H1 (cell line): ENCODE results near the gene STIM1. TPM values are rescaled to one million over a fixed set of nuclear protein-coding genes. Genes with fewer than 3 reads are reported as not detected.

Experiments used
- CTCF ChIA-PET: fragments of 300-600 bp; sonication (Branson Sonifier 250); formaldehyde crosslinking; loops from one replicate; lab custom pipeline; 2021; ENCODE audit not compliant: partially characterized antibody; lab: Charles Lee
- POLR2A ChIA-PET: fragments of 300-600 bp; sonication (Branson Sonifier 250); formaldehyde crosslinking; loops from one replicate; lab custom pipeline; 2021; ENCODE audit warnings: inconsistent platforms; ENCODE audit not compliant: partially characterized antibody; lab: Charles Lee
- DNase-seq, 2 experiments: peaks; one replicate each; pipeline versions ENCODE4 v3.0.0 to v3.0.0-alpha.2; 2010 to 2022; ENCODE audit warnings: low spot score in 2 of 2, low read depth in 1 of 2, mixed read lengths in 1 of 2
- FAIRE-seq: peaks from 2 replicates; lab custom pipeline; 2011; peaks lifted over from hg19 to GRCh38; lab: Jason Lieb, UNC
- H2AFZ ChIP-seq: 2 replicates; pipeline ENCODE4 v1.8.1; 2012; ENCODE audit warnings: low read length, inconsistent platforms
- H2AK5ac ChIP-seq: 2 replicates; pipeline ENCODE4 v1.6.1; 2013; ENCODE audit warnings: low read depth, low read length
- H2BK120ac ChIP-seq: replicated peaks from 2 replicates; pipeline ENCODE3; 2013; ENCODE audit warnings: low read depth, low read length, inconsistent platforms
- H2BK12ac ChIP-seq: 2 replicates; pipeline ENCODE4 v1.6.1; 2013; ENCODE audit warnings: low read depth, low read length
- H2BK15ac ChIP-seq: 2 replicates; pipeline ENCODE4 v1.6.1; 2013; ENCODE audit warnings: low read length
- H2BK20ac ChIP-seq: 2 replicates; pipeline ENCODE4 v1.6.1; 2013; ENCODE audit warnings: low read length
- H2BK5ac ChIP-seq: 2 replicates; pipeline ENCODE4 v1.6.1; 2013; ENCODE audit warnings: low read depth, low read length
- H3K14ac ChIP-seq: 2 replicates; pipeline ENCODE4 v1.6.1; 2013; ENCODE audit warnings: inconsistent platforms; ENCODE audit not compliant: insufficient read length
- H3K18ac ChIP-seq: 2 replicates; pipeline ENCODE4 v1.6.1; 2013; ENCODE audit warnings: low read length; ENCODE audit errors: extremely low read depth
- H3K23ac ChIP-seq: 2 replicates; pipeline ENCODE4 v1.6.1; 2013; ENCODE audit warnings: inconsistent platforms; ENCODE audit not compliant: insufficient read length
- H3K23me2 ChIP-seq: 2 replicates; pipeline ENCODE4 v1.6.1; 2013; ENCODE audit warnings: low read depth, low read length
- H3K27ac ChIP-seq: 2 replicates; pipeline ENCODE4 v1.6.1; 2011; ENCODE audit warnings: low read depth, low read length, inconsistent platforms
- H3K27me3 ChIP-seq, 4 experiments: replicated peaks in 1 of 4; 1 replicate in 1 of 4; 2 replicates in 3 of 4; pipeline versions ENCODE4 v1.6.1 to v1.8.1; 2011 to 2013; ENCODE audit warnings: low read length in 3 of 4, mild to moderate bottlenecking in 3 of 4, inconsistent platforms in 2 of 4, mixed read lengths in 2 of 4, moderate library complexity in 1 of 4; ENCODE audit not compliant: control insufficient read depth in 3 of 4, insufficient read depth in 3 of 4; ENCODE audit errors: extremely low read depth in 1 of 4
- H3K36me3 ChIP-seq, 4 experiments: 2 replicates each; pipeline versions ENCODE4 v1.6.1 to v1.8.1; 2011 to 2013; ENCODE audit warnings: mild to moderate bottlenecking in 4 of 4, low read length in 3 of 4, moderate library complexity in 2 of 4, control low read depth in 1 of 4, inconsistent platforms in 1 of 4; ENCODE audit not compliant: insufficient read depth in 4 of 4, control insufficient read depth in 2 of 4
- H3K4ac ChIP-seq: replicated peaks from 2 replicates; pipeline ENCODE3; 2013; ENCODE audit warnings: low read length, low read depth, mixed read lengths, inconsistent platforms; ENCODE audit not compliant: insufficient read length
- H3K4me1 ChIP-seq, 4 experiments: replicated peaks in 1 of 4; 1 replicate in 1 of 4; 2 replicates in 3 of 4; pipeline versions ENCODE4 v1.6.1 to v1.8.1; 2011 to 2013; ENCODE audit warnings: low read length in 3 of 4, inconsistent platforms in 2 of 4, mixed read lengths in 1 of 4; ENCODE audit not compliant: insufficient read depth in 4 of 4, control insufficient read depth in 3 of 4
- H3K4me2 ChIP-seq, 2 experiments: 2 replicates each; pipeline versions ENCODE4 v1.6.1 to v1.8.1; 2011 to 2013; ENCODE audit warnings: low read depth in 2 of 2, low read length in 2 of 2, control low read depth in 1 of 2, inconsistent platforms in 1 of 2, mild to moderate bottlenecking in 1 of 2; ENCODE audit not compliant: insufficient read depth in 1 of 2
- H3K4me3 ChIP-seq, 4 experiments: fragments of 200-600, 300-600 bp in 1 of 4; sonication (generic), shearing (Covaris generic), sonication (Bioruptor Twin) in 1 of 4; 2 replicates each; pipeline versions ENCODE4 v1.5.1 to v1.8.1; 2011 to 2016; ENCODE audit warnings: low read length in 4 of 4, low read depth in 3 of 4, control low read depth in 2 of 4, inconsistent platforms in 2 of 4, mild to moderate bottlenecking in 2 of 4, mixed read lengths in 1 of 4, moderate library complexity in 1 of 4; ENCODE audit not compliant: insufficient read depth in 2 of 4; ENCODE audit errors: extremely low read depth in 1 of 4
- H3K56ac ChIP-seq: replicated peaks from 2 replicates; pipeline ENCODE3; 2013; ENCODE audit warnings: low read depth, mild to moderate bottlenecking, mixed read lengths, low read length, inconsistent platforms; ENCODE audit not compliant: insufficient read length
- H3K79me1 ChIP-seq: 2 replicates; pipeline ENCODE4 v1.6.1; 2013; ENCODE audit warnings: low read depth, low read length, control low read depth
- H3K79me2 ChIP-seq, 2 experiments: 2 replicates each; pipeline versions ENCODE4 v1.6.1 to v1.8.1; 2012 to 2013; ENCODE audit warnings: low read length in 2 of 2, mild to moderate bottlenecking in 2 of 2, inconsistent platforms in 1 of 2; ENCODE audit not compliant: insufficient read depth in 2 of 2, control insufficient read depth in 1 of 2
- H3K9ac ChIP-seq, 4 experiments: replicated peaks in 1 of 4; 1 replicate in 1 of 4; 2 replicates in 3 of 4; pipeline versions ENCODE4 v1.6.1 to v1.8.1; 2011 to 2013; ENCODE audit warnings: low read depth in 3 of 4, low read length in 3 of 4, control low read depth in 2 of 4, mild to moderate bottlenecking in 2 of 4, moderate library complexity in 2 of 4, inconsistent platforms in 1 of 4; ENCODE audit errors: extremely low read depth in 1 of 4
- H3K9me3 ChIP-seq, 2 experiments: 2 replicates each; pipeline versions ENCODE4 v1.6.1 to v1.8.1; 2012 to 2013; ENCODE audit warnings: mild to moderate bottlenecking in 2 of 2, moderate library complexity in 2 of 2, control low read depth in 1 of 2, inconsistent platforms in 1 of 2, low read depth in 1 of 2, low read length in 1 of 2, mixed read lengths in 1 of 2; ENCODE audit not compliant: insufficient read depth in 2 of 2
- H4K20me1 ChIP-seq, 2 experiments: replicated peaks in 1 of 2; 2 replicates each; pipeline versions ENCODE3 to v1.8.1; 2011 to 2013; ENCODE audit warnings: inconsistent platforms in 2 of 2, low read length in 2 of 2, mild to moderate bottlenecking in 1 of 2; ENCODE audit not compliant: insufficient read depth in 2 of 2, control insufficient read depth in 1 of 2
- H4K5ac ChIP-seq: 2 replicates; pipeline ENCODE4 v1.6.1; 2013; ENCODE audit warnings: low read length, low read depth, mixed read lengths, inconsistent platforms; ENCODE audit not compliant: insufficient read length
- H4K8ac ChIP-seq: 2 replicates; pipeline ENCODE4 v1.8.0; 2013; ENCODE audit warnings: mild to moderate bottlenecking, moderate library complexity, low read length, inconsistent platforms; ENCODE audit not compliant: insufficient read depth; ENCODE audit errors: extremely low read depth
- H4K91ac ChIP-seq: replicated peaks from 2 replicates; pipeline ENCODE3; 2013; ENCODE audit warnings: low read length, mixed read lengths, inconsistent platforms; ENCODE audit not compliant: insufficient read length
- BACH1 ChIP-seq: IDR thresholded peaks from 2 replicates; pipeline ENCODE4 v1.6.1; 2012; ENCODE audit warnings: low read length, improper control_type of control experiment
- BCL11A ChIP-seq, 2 experiments: IDR thresholded peaks; one replicate each; pipeline ENCODE4 v1.6.1; 2011; ENCODE audit warnings: low read depth in 2 of 2, low read length in 2 of 2, mild to moderate bottlenecking in 2 of 2
- CEBPB ChIP-seq: IDR thresholded peaks from 2 replicates; pipeline ENCODE4 v1.6.1; 2012; ENCODE audit warnings: low read depth, low read length
- CHD1 ChIP-seq: IDR thresholded peaks from 2 replicates; pipeline ENCODE4 v1.6.1; 2012; ENCODE audit warnings: low read depth, low read length, improper control_type of control experiment
- CTBP2 ChIP-seq: IDR thresholded peaks from 2 replicates; pipeline ENCODE4 v1.7.0; 2011; ENCODE audit warnings: borderline replicate concordance, mild to moderate bottlenecking, moderate library complexity, mixed read lengths, low read length; ENCODE audit not compliant: insufficient read depth, insufficient read length
- GABPA ChIP-seq: IDR thresholded peaks from 2 replicates; pipeline ENCODE4 v1.6.1; 2011; ENCODE audit warnings: mild to moderate bottlenecking, low read length, moderate library complexity, borderline replicate concordance; ENCODE audit not compliant: insufficient read depth
- HDAC2 ChIP-seq, 2 experiments: fragments of 300-600 bp in 1 of 2; sonication (generic) in 1 of 2; IDR thresholded peaks; 2 replicates each; pipeline ENCODE4 v1.6.1; 2011 to 2012; ENCODE audit warnings: low read depth in 2 of 2, low read length in 2 of 2, mild to moderate bottlenecking in 2 of 2, moderate library complexity in 2 of 2, borderline replicate concordance in 1 of 2, inconsistent platforms in 1 of 2
- POLR2A ChIP-seq, 2 experiments: IDR thresholded peaks; 1 replicate in 1 of 2; 2 replicates in 1 of 2; pipeline ENCODE4 v1.6.1; 2011; ENCODE audit warnings: low read depth in 2 of 2, low read length in 2 of 2, mild to moderate bottlenecking in 2 of 2; ENCODE audit errors: control extremely low read depth in 1 of 2
- RFX5 ChIP-seq: IDR thresholded peaks from 2 replicates; pipeline ENCODE4 v1.6.1; 2011; ENCODE audit warnings: low read depth, low read length, improper control_type of control experiment, borderline replicate concordance
- SIN3A ChIP-seq, 2 experiments: IDR thresholded peaks in 1 of 2; conservative IDR thresholded peaks in 1 of 2; 2 replicates each; pipeline ENCODE4 v1.6.1; 2011 to 2012; ENCODE audit warnings: low read length in 2 of 2, improper control_type of control experiment in 1 of 2, low read depth in 1 of 2, mild to moderate bottlenecking in 1 of 2
- SIRT6 ChIP-seq: IDR thresholded peaks from one replicate; pipeline ENCODE4 v1.7.1; 2012; ENCODE audit warnings: low read length, inconsistent platforms
- SP2 ChIP-seq: IDR thresholded peaks from 2 replicates; pipeline ENCODE4 v1.6.1; 2012; ENCODE audit warnings: mild to moderate bottlenecking, low read length, inconsistent platforms
- TBP ChIP-seq: IDR thresholded peaks from 2 replicates; pipeline ENCODE4 v1.6.1; 2011; ENCODE audit warnings: low read depth, low read length, improper control_type of control experiment
- WGBS, 2 experiments: shearing (Covaris generic) in 1 of 2; methylation state at CpG; one replicate each; pipeline versions ENCODE4 v1.1.6 to v1.1.7; 2013 to 2015; ENCODE audit warnings: low lambda C conversion rate in 2 of 2, mixed read lengths in 2 of 2, inconsistent platforms in 1 of 2, low coverage in 1 of 2, missing lambda C conversion rate in 1 of 2; ENCODE audit not compliant: insufficient replicate concordance in 2 of 2, insufficient coverage in 1 of 2, insufficient read length in 1 of 2; ENCODE audit errors: extremely low coverage in 1 of 2, missing lambda C conversion rate in 1 of 2; 5-methylcytosine and 5-hydroxymethylcytosine counted together
- polyA plus RNA-seq, 7 experiments: library from polyadenylated mRNA; depleted of rRNA in 3 of 7; stranded (reverse) in 5 of 7; unstranded in 2 of 7; fragments of >200 nt in 5 of 7; fragments of 200-250 nt in 2 of 7; gene quantifications; 1 replicate in 5 of 7; 2 replicates in 1 of 7; 4 replicates in 1 of 7; pipeline versions ENCODE4 v1.2.1 to v1.2.3, GENCODE V29; 2011 to 2013; ENCODE audit warnings: missing spikeins in 2 of 7, mixed read lengths in 2 of 7
- total RNA-seq: library from RNA; stranded (reverse); fragmentation: NEBNext Ultra II Directional; extraction: Animal tissue kit (Norgen Biotek cat#: 25700); gene quantifications from 2 replicates; pipeline ENCODE4 v1.2.1, GENCODE V29; 2021

STIM1 gene
- total and polyA plus RNA-seq, 2 of the 8 experiments (the other 6 are each of a cell fraction or from before 2014, with no cell fraction given): 11.1 to 12.2 TPM

- 61% methylated on average over 3 of the region's 3 CpGs; no CpG with 5 or more reads in 1 of the 2 experiments for WGBS, 2 experiments
- no peak overlapping the region for H4K5ac ChIP-seq
- no peak overlapping the region for H2AK5ac ChIP-seq
- H3K4me1 ChIP-seq: peaks cover 0 to 5% (median 0%) of the 10 kb centered on the region in 4 experiments; a peak in 1 of 7 replicates
- H4K8ac ChIP-seq: no peak overlapping the region
- H3K18ac ChIP-seq: no peak overlapping the region
- no peak overlapping the region for H2BK20ac ChIP-seq
- H3K14ac ChIP-seq: no peak overlapping the region
- H3K4me2 ChIP-seq: no peak overlapping the region
- no peak overlapping the region for H3K4me3 ChIP-seq
- no peak overlapping the region for H4K91ac ChIP-seq
- no peak overlapping the region for H2BK5ac ChIP-seq
- H4K20me1 ChIP-seq: no peaks in the 10 kb centered on the region
- H3K4ac ChIP-seq: no peak overlapping the region
- no peaks in the 10 kb centered on the region for H3K23me2 ChIP-seq
- no peak for FAIRE-seq
- H3K23ac ChIP-seq: no peak overlapping the region
- H3K36me3 ChIP-seq: no peaks in the 10 kb centered on the region
- H2BK15ac ChIP-seq: no peak overlapping the region
- H3K56ac ChIP-seq: no peak overlapping the region
- no peak overlapping the region for H3K9ac ChIP-seq
- CTCF ChIA-PET: no interaction called here
- no peaks in the 10 kb centered on the region for H3K9me3 ChIP-seq
- no peak overlapping the region for H2AFZ ChIP-seq
- POLR2A ChIA-PET: no interaction called here
- no peaks in the 10 kb centered on the region for H3K79me2 ChIP-seq
- H3K27me3 ChIP-seq: no peaks in the 10 kb centered on the region
- no peak for DNase-seq
- no peak overlapping the region for H2BK120ac ChIP-seq
- peaks cover 3% of the 10 kb centered on the region; the same call in 1 of the 2 replicates for H3K79me1 ChIP-seq
- H2BK12ac ChIP-seq: no peak overlapping the region
- H3K27ac ChIP-seq: no peak overlapping the region
- TF ChIP-seq SIRT6 (no peak), CEBPB (no peak), SP2 (no peak), RFX5 (no peak), TBP (no peak), POLR2A (IDR thresholded peaks at IDR 0.05; ENCODE audit: control extremely low read depth in 1 of 2, low read depth in 2 of 2, low read length in 2 of 2) (no peak), HDAC2 (IDR thresholded peaks at IDR 0.05; ENCODE audit: borderline replicate concordance in 1 of 2, low read depth in 2 of 2, low read length in 2 of 2) (no peak), BACH1 (no peak), SIN3A (conservative IDR thresholded peaks at IDR 0.05 in 1 of 2, IDR thresholded peaks at IDR 0.05 in 1 of 2; ENCODE audit: low read depth in 1 of 2, low read length in 2 of 2) (no peak), GABPA (no peak), CTBP2 (no peak), CHD1 (no peak), BCL11A (IDR thresholded peaks at IDR 0.05; ENCODE audit: low read depth in 2 of 2, low read length in 2 of 2) (no peak)
Observed at GRCh38 chr11:3909901-3910300, 54.4 kb downstream of the STIM1 start.
